Thyroid gland (tissue), 4 donors: ENCODE data around the gene RRP8.

ENCODE experiments used
- CTCF ChIP-seq, 6 experiments: fragments of 200-600 bp in 3 of 6; fragments of 450-650 bp in 3 of 6; sonication (generic) in 3 of 6; IDR thresholded peaks; one replicate each; pipeline ENCODE4 v1.5.1; 2016 to 2019; ENCODE audit warnings: antibody characterized with exemption in 6 of 6, mild to moderate bottlenecking in 2 of 6, inconsistent platforms in 1 of 6, moderate library complexity in 1 of 6
- POLR2A ChIP-seq, 2 donors: fragments of 450-650 bp; IDR thresholded peaks; one replicate each; pipeline ENCODE4 v1.6.1; 2017; ENCODE audit warnings: antibody characterized with exemption in 2 of 2, mild to moderate bottlenecking in 2 of 2, moderate library complexity in 1 of 2

DNA sequence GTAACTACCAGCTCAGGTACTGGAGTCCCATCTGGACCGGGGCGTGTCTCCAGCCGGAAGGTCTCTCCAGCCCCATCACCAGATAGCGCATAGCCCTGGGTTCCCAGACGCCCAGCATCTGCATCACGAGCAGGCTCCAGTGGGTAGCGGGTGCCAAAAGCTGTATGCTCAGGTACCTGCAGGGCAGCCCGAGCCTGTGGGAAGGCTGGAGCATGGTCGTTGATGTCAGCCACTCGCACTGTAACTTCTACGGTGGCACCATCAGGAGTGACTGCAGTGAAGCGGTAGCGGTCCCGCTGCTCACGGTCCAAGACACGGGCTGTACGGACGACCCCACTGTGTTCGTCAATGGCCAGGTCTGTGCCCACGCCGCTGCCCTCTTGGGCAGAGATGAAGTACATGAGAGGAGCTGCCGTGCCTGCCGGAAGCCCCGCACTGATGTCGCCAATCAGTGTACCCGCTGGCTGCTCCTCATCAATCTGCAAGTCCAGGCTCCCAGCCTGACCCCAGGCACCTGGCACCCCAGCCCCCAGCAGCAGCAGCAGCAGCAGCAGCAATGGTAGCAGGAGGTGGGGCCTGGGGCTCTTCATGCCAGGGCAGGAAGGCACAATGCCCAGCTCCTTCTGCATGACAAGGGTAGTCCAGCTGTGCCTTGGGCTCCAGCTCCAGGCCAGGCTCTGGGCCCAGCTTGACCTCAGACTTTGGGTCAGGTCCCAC lies 37.7 kb upstream of the RRP8 start:
- no peak for TF ChIP-seq CTCF (IDR thresholded peaks at IDR 0.05)
- no peak for TF ChIP-seq POLR2A (IDR thresholded peaks at IDR 0.05)
